Measurements from ENCODE around the gene ADCY9.

DNA sequence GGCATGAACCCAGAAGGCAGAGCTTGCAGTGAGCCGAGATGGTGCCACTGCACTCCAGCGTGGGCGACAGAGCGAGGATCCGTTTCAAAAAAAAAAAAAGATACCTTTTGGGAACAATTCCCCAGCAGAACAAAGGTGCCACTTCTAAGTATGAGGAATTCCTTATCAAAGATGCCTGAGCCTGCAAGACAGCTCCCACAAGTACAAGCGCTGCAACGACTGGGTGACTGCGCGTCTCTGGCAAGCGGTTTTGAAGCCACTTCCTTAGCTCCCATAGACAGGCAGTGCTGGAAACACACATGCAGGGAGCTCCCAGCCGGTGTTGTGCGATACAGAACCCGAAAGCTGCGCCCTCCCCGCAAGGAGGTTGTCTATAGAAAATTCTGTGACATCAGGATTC is 60.5 kb downstream of the ADCY9 start:
- TF ChIP-seq POLR2A (IDR thresholded peaks at IDR 0.05) (no peak), CTCF (IDR thresholded peaks at IDR 0.05) (no peak)

Measured in lower leg skin (tissue), 3 donors.